ENCODE results near the gene ATP6V0A4.

DNA sequence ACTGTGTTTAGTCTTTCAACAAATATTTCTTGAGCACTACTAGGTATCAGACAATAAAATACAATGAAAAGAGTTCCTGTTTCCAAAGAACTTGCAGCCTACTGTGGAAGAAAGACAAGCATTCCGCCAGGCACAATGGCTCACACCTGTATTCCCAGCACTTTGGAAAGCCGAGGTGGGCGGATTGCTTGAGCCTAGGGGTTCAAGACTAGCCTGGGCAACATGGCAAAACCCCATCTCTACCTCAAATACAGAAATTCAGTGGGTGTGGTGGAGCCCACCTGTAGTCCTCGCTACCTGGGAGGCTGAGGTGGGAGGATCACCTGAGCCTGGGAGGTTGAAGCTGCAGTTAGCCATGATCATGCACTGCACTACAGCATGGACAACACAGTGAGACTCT, 102.9 kb downstream of the ATP6V0A4 start:
- TF ChIP-seq POLR2A (IDR thresholded peaks at IDR 0.05), result no peak
- TF ChIP-seq, protein P1, sequence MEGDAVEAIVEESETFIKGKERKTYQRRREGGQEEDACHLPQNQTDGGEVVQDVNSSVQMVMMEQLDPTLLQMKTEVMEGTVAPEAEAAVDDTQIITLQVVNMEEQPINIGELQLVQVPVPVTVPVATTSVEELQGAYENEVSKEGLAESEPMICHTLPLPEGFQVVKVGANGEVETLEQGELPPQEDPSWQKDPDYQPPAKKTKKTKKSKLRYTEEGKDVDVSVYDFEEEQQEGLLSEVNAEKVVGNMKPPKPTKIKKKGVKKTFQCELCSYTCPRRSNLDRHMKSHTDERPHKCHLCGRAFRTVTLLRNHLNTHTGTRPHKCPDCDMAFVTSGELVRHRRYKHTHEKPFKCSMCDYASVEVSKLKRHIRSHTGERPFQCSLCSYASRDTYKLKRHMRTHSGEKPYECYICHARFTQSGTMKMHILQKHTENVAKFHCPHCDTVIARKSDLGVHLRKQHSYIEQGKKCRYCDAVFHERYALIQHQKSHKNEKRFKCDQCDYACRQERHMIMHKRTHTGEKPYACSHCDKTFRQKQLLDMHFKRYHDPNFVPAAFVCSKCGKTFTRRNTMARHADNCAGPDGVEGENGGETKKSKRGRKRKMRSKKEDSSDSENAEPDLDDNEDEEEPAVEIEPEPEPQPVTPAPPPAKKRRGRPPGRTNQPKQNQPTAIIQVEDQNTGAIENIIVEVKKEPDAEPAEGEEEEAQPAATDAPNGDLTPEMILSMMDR (IDR thresholded peaks at IDR 0.05 in 4 of 5, conservative IDR thresholded peaks at IDR 0.05 in 1 of 5), result no peak
